ENCODE data around the gene ABHD4.

DNA sequence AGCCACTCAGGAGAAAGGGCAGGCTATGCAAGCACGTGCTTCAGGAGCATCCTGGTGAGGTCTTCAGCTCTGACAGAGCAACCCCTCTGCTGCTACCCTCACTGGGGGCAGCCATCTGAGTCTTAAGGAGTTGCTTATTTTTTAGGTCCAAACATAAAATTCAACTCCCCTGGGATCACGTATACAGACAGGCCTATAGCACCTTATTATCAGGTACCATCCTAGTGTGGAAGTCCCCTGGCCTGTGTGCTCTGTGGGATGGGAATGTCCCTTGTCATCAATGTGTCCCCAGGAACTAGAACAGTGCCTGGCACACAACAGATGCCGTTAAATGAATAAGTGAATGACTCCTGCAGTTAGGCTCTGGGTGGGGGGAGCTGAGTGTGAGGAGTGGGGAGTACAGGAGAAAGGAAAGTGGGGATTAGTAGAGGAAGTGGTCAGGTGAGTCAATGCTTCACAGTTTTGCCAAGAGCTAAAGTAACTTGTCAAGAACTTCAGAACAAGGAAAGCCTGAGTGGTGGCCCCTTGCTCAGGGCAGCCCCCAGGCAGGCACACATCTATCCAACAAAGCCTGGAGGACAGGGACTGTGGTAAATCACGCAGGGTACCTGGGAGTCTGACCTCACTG lies 42.6 kb upstream of the ABHD4 start:
- TF ChIP-seq, protein P1, sequence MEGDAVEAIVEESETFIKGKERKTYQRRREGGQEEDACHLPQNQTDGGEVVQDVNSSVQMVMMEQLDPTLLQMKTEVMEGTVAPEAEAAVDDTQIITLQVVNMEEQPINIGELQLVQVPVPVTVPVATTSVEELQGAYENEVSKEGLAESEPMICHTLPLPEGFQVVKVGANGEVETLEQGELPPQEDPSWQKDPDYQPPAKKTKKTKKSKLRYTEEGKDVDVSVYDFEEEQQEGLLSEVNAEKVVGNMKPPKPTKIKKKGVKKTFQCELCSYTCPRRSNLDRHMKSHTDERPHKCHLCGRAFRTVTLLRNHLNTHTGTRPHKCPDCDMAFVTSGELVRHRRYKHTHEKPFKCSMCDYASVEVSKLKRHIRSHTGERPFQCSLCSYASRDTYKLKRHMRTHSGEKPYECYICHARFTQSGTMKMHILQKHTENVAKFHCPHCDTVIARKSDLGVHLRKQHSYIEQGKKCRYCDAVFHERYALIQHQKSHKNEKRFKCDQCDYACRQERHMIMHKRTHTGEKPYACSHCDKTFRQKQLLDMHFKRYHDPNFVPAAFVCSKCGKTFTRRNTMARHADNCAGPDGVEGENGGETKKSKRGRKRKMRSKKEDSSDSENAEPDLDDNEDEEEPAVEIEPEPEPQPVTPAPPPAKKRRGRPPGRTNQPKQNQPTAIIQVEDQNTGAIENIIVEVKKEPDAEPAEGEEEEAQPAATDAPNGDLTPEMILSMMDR (conservative IDR thresholded peaks at IDR 0.05; ENCODE audit: low read length), result no peak
- no peak for TF ChIP-seq EZH2phosphoT487 (IDR thresholded peaks at IDR 0.05; ENCODE audit: borderline replicate concordance)
